DND-41 (cell line): ENCODE measurements around the gene MOBP.

Experiments used
- ATAC-seq: fragments of 200-7000 bp; cut with Tn5 transposase; 3 replicates; pipeline ENCODE4 v1.9.1; 2021; ENCODE audit warnings: low read depth; ENCODE audit not compliant: insufficient read depth
- DNase-seq: peaks from one replicate; pipeline ENCODE4 v3.0.0-alpha.2; 2020
- H2AFZ ChIP-seq: 2 replicates; pipeline ENCODE4 v1.6.0; 2012; ENCODE audit warnings: low read depth, low read length
- H3K27ac ChIP-seq: 2 replicates; pipeline ENCODE4 v1.5.1; 2012; ENCODE audit warnings: low read length, inconsistent platforms
- H3K27me3 ChIP-seq: fragments of 200-600 bp; sonication (generic); 2 replicates; pipeline ENCODE4 v1.6.0; 2012; ENCODE audit warnings: low read length, mild to moderate bottlenecking, inconsistent platforms; ENCODE audit not compliant: insufficient read depth, poor library complexity
- H3K36me3 ChIP-seq: 2 replicates; pipeline ENCODE4 v1.5.1; 2012; ENCODE audit warnings: low read length, inconsistent platforms; ENCODE audit not compliant: insufficient read depth
- H3K4me1 ChIP-seq: 2 replicates; pipeline ENCODE4 v1.5.1; 2012; ENCODE audit warnings: mild to moderate bottlenecking, low read length; ENCODE audit not compliant: insufficient read depth
- H3K4me2 ChIP-seq: 2 replicates; pipeline ENCODE4 v1.6.0; 2012; ENCODE audit warnings: mild to moderate bottlenecking, moderate library complexity, low read length, inconsistent platforms; ENCODE audit not compliant: insufficient read depth
- H3K4me3 ChIP-seq, 2 experiments: fragments of 200-600 bp in 1 of 2; shearing (Covaris generic) in 1 of 2; 2 replicates each; pipeline ENCODE4 v1.5.1; 2012 to 2016; ENCODE audit warnings: inconsistent platforms in 2 of 2, low read length in 2 of 2, mild to moderate bottlenecking in 2 of 2, low read depth in 1 of 2, moderate library complexity in 1 of 2
- H3K79me2 ChIP-seq: 2 replicates; pipeline ENCODE4 v1.6.0; 2012; ENCODE audit warnings: low read length, inconsistent platforms; ENCODE audit not compliant: insufficient read depth
- H3K9ac ChIP-seq: 2 replicates; pipeline ENCODE4 v1.6.0; 2012; ENCODE audit warnings: low read depth, mild to moderate bottlenecking, inconsistent platforms, low read length, moderate library complexity
- H3K9me3 ChIP-seq: 2 replicates; pipeline ENCODE4 v1.5.1; 2012; ENCODE audit warnings: low read length, moderate library complexity, mild to moderate bottlenecking, inconsistent platforms; ENCODE audit not compliant: insufficient read depth, severe bottlenecking
- H4K20me1 ChIP-seq: 2 replicates; pipeline ENCODE4 v1.6.0; 2012; ENCODE audit warnings: low read length; ENCODE audit not compliant: insufficient read depth
- EZH2 ChIP-seq: IDR thresholded peaks from 3 replicates; pipeline ENCODE4 v1.6.1; 2012; ENCODE audit warnings: borderline replicate concordance, low read depth, mild to moderate bottlenecking, moderate library complexity, low read length, inconsistent platforms; ENCODE audit not compliant: severe bottlenecking
- TF ChIP-seq, protein P1 (sequence below): IDR thresholded peaks from 2 replicates; pipeline ENCODE4 v1.5.1; 2012; ENCODE audit warnings: borderline replicate concordance, low read length, moderate library complexity, mild to moderate bottlenecking; ENCODE audit not compliant: poor library complexity, severe bottlenecking; ENCODE audit errors: extremely low read depth

The MOBP gene

GRCh38 chr3:39435006-39435748 lies 32.3 kb upstream of the MOBP start:
- Histone ChIP-seq H3K27me3 (no peaks in the 10 kb centered on the region), H3K79me2 (no peaks in the 10 kb centered on the region), H3K9me3 (no peaks in the 10 kb centered on the region), H3K9ac (no peak overlapping the region), H4K20me1 (no peaks in the 10 kb centered on the region), H3K27ac (no peak overlapping the region), H3K4me2 (no peak overlapping the region), H2AFZ (no peak overlapping the region), H3K36me3 (no peaks in the 10 kb centered on the region), H3K4me1 (no peaks in the 10 kb centered on the region), H3K4me3 (no peak overlapping the region)
- DNase-seq (no peak), ATAC-seq (no peak)
- no peak for TF ChIP-seq EZH2
- TF ChIP-seq, protein P1, sequence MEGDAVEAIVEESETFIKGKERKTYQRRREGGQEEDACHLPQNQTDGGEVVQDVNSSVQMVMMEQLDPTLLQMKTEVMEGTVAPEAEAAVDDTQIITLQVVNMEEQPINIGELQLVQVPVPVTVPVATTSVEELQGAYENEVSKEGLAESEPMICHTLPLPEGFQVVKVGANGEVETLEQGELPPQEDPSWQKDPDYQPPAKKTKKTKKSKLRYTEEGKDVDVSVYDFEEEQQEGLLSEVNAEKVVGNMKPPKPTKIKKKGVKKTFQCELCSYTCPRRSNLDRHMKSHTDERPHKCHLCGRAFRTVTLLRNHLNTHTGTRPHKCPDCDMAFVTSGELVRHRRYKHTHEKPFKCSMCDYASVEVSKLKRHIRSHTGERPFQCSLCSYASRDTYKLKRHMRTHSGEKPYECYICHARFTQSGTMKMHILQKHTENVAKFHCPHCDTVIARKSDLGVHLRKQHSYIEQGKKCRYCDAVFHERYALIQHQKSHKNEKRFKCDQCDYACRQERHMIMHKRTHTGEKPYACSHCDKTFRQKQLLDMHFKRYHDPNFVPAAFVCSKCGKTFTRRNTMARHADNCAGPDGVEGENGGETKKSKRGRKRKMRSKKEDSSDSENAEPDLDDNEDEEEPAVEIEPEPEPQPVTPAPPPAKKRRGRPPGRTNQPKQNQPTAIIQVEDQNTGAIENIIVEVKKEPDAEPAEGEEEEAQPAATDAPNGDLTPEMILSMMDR, result no peak

DNA sequence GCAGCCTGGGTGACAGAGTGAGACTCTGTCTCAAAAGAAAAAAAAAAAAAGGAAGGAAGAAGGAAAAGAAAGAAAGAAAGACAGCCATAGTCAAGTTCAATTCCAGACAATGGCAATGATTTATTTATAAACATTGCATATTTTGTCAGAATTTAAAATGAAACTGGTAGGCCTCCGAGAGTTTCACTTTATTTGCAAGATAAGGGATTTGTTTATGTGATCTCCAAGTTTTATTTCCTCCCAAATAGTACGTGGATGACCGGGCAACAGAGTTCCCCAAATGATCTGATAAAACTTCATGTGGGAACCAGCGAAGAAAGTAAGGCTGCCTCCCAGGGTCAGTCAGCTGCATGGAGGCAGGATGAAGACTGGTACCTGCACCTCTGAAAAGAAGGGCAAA lies 28.6 kb upstream of the MOBP start:
- Histone ChIP-seq H3K4me1 (no peaks in the 10 kb centered on the region), H3K9ac (no peak overlapping the region), H2AFZ (no peak overlapping the region), H3K36me3 (no peaks in the 10 kb centered on the region), H3K4me2 (no peak overlapping the region), H3K27ac (no peak overlapping the region), H3K9me3 (no peaks in the 10 kb centered on the region), H3K27me3 (peaks cover 6% of the 10 kb centered on the region), H3K79me2 (no peaks in the 10 kb centered on the region), H4K20me1 (no peaks in the 10 kb centered on the region), H3K4me3 (no peak overlapping the region)
- no peak for ATAC-seq
- no peak for TF ChIP-seq EZH2
- TF ChIP-seq, protein P1, result no peak
- DNase-seq, result no peak

GRCh38 chr3:39440316-39440715 lies 27.2 kb upstream of the MOBP start:
- H2AFZ ChIP-seq, result no peak overlapping the region
- DNase-seq (no peak), ATAC-seq (no peak)
- no peaks in the 10 kb centered on the region for H3K9me3 ChIP-seq
- peaks cover 6% of the 10 kb centered on the region for H3K27me3 ChIP-seq
- H3K9ac ChIP-seq, result no peak overlapping the region
- TF ChIP-seq, protein P1, result no peak
- no peak for TF ChIP-seq EZH2
- H4K20me1 ChIP-seq, result no peaks in the 10 kb centered on the region
- no peaks in the 10 kb centered on the region for H3K4me1 ChIP-seq
- H3K27ac ChIP-seq, result no peak overlapping the region
- no peaks in the 10 kb centered on the region for H3K36me3 ChIP-seq
- H3K4me3 ChIP-seq, result no peak overlapping the region
- no peaks in the 10 kb centered on the region for H3K79me2 ChIP-seq
- H3K4me2 ChIP-seq, result no peak overlapping the region
